ENCODE results near the gene ATG2A.

The ATG2A gene

DNA sequence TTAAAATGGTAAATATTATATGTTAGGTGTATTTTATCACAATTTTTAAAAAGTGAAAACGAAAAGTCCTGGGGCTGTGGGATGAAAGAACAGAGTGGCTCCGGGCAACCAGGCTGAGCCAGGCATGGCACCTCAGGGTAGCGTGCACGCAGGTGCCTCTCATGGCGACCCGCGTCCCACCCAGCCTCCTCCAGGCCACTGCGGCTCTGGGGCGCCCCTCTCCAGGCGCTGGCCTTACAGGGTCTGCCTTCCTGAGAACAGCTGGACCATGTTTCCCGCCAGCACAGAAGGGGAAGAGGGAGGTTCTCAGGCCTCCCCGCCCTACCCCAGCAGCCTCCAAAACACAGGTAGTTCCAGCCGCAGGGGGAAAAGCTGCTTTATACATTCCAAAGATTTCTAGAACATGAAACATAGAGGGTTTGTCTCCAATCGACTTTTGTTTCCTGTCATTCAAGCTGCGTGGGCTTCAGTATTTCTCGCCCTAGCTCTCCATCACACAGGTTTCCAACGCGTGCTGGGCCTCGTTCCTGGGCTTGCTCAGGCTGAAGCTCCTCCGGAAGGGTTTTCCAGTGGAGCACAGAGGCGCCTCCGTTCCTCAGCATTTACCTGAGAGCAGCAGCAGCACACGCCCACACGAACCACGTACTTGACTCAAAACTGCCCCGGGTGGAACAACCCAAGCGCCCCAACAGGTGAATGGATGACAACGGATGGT is 49.1 kb downstream of the ATG2A start:
- FAIRE-seq: no peak

- no peak for FAIRE-seq
These were observed 50.9 kb downstream of the ATG2A start for GRCh38 chr11:64866173-64866491.

DNA sequence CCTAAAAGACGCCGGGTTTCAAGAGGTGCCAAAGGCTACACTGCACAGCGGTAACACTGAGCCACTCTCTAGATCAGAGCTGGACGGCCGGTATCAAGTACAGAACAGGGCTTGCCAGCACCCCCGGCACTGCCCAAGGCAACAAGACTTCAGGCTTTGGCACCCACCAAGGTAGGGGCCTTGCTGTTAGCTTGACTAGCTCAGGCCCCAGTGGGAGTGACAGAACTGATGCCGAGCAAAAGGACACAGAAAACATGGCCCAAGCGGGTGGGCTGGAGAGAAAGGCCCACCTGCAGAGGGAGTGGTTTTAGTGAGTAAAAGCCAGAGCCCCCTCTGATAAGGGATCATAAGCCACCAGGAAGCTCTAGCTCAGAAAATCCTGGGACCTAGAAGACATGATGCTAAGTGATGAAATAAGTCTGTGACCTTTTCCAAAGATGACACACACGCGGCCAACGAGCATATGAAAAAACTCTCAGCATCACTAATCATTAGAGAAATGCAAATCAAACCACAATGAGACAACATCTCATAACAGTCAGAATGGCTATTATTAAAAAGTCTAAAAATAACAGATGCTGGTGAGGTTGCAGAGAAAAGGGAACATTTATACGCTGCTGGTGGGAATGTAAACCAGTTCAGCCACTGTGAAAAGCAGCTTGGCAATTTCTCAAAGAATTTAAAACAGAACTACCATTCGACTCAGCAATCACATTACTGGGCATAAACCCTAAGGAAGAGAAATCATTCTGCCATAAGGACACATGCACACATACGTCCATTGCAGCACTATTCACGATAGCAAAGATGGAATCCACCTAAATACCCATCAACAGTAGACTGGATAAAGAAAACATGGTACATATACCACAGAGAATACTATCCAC is 51.5 kb downstream of the ATG2A start:
- FAIRE-seq: peak; percentile 9

DNA sequence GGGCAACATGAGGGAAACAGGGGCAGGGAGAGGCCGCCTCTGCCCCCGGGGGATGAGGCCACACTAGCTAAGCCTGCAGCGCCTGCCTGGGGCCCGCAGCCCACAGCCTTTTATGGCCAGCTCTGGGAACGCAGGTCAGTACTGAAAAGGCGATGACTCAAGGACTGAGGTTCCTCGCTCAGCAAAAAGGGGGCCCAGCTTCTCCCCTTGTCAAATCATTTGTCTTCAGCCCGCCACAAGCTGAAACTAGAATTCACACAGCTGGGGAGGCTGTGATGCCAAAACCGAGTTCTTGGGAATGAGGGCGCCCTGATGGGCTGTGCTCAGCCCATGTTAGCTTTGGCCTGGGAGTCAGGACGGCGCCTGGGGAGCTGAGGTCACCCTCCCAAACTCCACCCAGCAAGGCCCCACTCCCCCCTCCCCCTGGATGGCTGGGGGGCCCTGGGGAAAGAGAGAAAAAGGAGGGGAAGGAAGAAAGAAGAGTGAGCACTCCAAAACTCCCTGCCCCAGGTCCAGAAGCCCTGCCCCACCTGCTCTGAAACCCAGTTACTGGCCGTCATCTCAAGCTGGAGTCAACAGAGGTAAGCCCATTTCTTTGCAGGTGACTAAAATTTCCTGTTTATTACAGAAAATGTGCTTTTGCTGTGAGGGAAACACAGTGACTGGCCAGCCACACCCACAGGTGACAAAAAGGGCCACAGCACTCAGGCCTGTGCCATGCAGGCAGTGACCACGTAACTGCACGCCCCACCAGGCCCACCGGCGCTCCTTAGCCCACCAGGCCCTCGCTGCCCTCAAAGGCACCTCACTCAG is 52.3 kb downstream of the ATG2A start:
- FAIRE-seq: no peak

- no peak for FAIRE-seq
These were observed 52.9 kb downstream of the ATG2A start for GRCh38 chr11:64864135-64864472.

GRCh38 chr11:64863391-64864060 is 53.5 kb downstream of the ATG2A start:
- no peak for FAIRE-seq

DNA sequence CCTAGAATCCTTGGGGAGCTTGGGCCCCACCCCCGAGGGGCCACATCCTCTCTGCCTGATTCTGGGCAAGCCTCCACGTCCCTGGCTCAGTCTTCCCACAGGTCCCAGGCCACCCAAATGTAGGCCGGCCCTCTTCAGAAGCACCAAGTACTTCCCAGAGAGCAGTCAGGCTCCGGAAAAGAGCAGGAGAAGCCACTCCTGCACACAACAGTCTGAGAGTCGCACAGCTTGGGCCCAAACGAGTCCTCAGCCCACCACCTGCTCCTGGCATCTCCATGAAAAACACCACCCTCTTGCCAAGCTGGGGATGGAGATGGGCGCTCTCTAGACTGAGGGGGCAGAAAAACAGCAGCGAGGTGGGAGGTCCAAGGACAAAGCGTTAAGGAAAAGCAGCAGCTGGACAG is 54.0 kb downstream of the ATG2A start:
- no peak for FAIRE-seq

- no peak for FAIRE-seq
These were observed 55.6 kb downstream of the ATG2A start for GRCh38 chr11:64861227-64861975.

GRCh38 chr11:64859542-64860414 is 57.2 kb downstream of the ATG2A start:
- FAIRE-seq: no peak

DNA sequence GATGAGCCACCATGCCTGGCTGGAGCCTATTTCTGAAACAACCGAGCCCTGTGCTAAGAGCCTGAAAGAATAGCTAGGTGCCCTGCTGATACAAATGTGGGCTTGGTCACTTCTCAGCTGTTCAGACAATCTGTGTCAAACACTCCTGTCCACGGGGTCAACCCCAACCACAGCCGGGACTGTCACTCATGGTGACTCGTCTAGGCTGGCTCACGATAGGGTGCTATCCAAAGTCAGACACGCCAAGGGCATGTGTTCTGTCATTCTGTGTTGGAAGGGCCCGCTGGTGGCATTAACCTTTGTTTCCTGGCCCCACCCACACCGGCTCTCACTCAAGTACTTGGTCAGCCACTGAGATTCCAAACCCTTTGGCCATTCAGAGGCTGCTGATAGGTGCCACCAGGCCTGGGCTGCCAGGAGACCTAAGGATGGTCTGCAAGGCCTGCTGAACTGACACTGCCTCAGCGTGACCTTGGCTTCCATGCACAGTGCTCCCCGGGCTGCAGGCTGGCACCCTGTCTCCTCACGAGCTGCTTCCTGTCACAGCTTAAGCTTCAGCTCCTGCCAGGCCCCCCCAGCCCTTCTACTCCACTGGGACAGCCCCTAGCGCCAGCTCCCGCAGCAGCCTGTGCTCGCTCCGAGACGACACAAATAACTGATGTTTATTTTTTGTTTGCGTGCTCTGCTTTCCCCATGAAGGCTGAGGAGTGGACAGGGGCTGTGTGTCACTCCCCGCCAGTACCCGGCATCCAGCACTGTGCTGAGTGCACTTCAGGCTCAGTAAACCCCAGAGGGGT is 58.3 kb downstream of the ATG2A start:
- FAIRE-seq: no peak

- no peak for FAIRE-seq
These were observed 59.5 kb downstream of the ATG2A start for GRCh38 chr11:64857485-64857884.

- FAIRE-seq: no peak
These were observed 60.4 kb downstream of the ATG2A start for GRCh38 chr11:64856382-64857227.

- FAIRE-seq: no peak
These were observed 61.3 kb downstream of the ATG2A start for GRCh38 chr11:64855596-64856304.

GRCh38 chr11:64854534-64855502 is 62.2 kb downstream of the ATG2A start:
- no peak for FAIRE-seq

DNA sequence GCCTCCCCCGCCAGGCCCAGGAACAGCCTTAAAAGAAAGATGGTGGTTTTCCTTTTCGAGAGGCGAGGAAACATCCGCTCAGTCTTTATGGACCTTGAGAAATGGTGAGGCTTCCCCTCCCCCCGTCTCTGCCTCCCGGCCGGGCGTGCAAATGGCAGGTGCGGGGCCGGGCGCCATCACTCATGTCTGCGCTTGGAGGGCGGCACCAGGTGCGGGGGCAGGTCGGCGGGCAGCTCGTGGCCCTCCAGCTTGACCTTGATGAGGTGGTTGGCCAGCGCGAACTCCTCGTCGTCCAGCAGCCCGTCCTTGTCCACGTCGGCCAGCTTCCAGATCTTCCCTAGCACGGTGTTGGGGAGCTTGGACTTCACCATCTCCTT is 62.9 kb downstream of the ATG2A start:
- FAIRE-seq: no peak

GRCh38 chr11:64853709-64854108 is 63.3 kb downstream of the ATG2A start:
- FAIRE-seq: no peak

DNA sequence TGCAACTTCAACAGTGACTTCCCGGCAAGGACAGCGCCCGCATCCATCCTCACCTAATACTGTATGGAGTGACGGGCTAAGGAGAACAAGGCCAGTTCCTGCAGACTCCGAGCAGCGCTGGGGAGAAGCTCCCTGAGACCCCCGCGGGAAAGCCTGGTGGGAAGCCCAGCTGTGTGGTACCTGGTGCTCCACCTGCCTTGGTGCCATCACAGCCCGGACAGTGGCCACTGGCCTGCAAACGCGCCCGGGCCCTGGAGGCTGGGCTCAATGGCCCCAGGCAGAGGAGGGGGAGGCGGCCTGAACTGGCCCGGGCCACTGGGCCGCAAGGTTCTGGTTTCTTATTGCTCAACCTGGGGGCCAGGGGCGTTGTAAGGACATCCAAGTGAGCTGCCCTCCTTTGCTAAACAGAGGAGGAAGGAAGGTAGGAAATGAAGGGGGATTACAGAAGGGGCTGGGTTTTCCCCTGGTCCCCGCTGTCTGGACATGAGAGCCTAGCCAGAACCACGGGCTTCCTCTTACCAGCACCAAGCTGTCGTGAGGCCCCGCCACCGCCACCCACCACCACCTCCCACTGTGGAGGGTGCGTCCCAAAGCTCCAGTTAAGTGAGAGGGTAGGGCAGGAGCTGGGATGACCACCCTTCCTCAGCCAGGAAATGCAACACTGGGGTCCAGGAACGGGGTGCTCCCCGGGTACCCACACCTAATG is 64.1 kb downstream of the ATG2A start:
- FAIRE-seq: no peak
